AG10803 (cell line): ENCODE results near the gene MAP3K12.

Source experiments
- DNase-seq: peaks from one replicate; pipeline ENCODE4 v3.0.0; 2010; ENCODE audit warnings: low read depth
- H3K4me3 ChIP-seq: 2 replicates; pipeline ENCODE4 v1.5.1; 2011; ENCODE audit warnings: mild to moderate bottlenecking, low read length, control low read depth
- CTCF ChIP-seq: conservative IDR thresholded peaks from 2 replicates; pipeline ENCODE4 v1.5.1; 2011; ENCODE audit warnings: mild to moderate bottlenecking, low read length, control low read depth, inconsistent platforms

The MAP3K12 gene

GRCh38 chr12:53507603-53507885, 8.3 kb upstream of the MAP3K12 start:
- DNase-seq: no peak
- H3K4me3 ChIP-seq: no peak overlapping the region
- TF ChIP-seq CTCF: no peak

- DNase-seq: no peak
- H3K4me3 ChIP-seq: no peak within 1 kb of the TSS
- no peak for TF ChIP-seq CTCF
Observed at GRCh38 chr12:53506881-53507602, 7.8 kb upstream of the MAP3K12 start, which contains the start of gene NPFF. TSS of gene NPFF (minus strand) at chr12:53507484. CDS start at chr12:53507474, 10 bp downstream.

- no peak for TF ChIP-seq CTCF
Observed at GRCh38 chr12:53506450-53506785, 7.2 kb upstream of the MAP3K12 start.

GRCh38 chr12:53505555-53506449, 6.5 kb upstream of the MAP3K12 start:
- no peak for TF ChIP-seq CTCF
- no peak for DNase-seq
- no peak overlapping the region for H3K4me3 ChIP-seq

More at GRCh38 chr12:53506450-53506785, 7.2 kb upstream of the MAP3K12 start:
- no peak overlapping the region for H3K4me3 ChIP-seq
- no peak for DNase-seq

GRCh38 chr12:53505086-53505485, 5.8 kb upstream of the MAP3K12 start:
- TF ChIP-seq CTCF: no peak
- DNase-seq: peak; percentile 74
- no peak overlapping the region for H3K4me3 ChIP-seq

DNA sequence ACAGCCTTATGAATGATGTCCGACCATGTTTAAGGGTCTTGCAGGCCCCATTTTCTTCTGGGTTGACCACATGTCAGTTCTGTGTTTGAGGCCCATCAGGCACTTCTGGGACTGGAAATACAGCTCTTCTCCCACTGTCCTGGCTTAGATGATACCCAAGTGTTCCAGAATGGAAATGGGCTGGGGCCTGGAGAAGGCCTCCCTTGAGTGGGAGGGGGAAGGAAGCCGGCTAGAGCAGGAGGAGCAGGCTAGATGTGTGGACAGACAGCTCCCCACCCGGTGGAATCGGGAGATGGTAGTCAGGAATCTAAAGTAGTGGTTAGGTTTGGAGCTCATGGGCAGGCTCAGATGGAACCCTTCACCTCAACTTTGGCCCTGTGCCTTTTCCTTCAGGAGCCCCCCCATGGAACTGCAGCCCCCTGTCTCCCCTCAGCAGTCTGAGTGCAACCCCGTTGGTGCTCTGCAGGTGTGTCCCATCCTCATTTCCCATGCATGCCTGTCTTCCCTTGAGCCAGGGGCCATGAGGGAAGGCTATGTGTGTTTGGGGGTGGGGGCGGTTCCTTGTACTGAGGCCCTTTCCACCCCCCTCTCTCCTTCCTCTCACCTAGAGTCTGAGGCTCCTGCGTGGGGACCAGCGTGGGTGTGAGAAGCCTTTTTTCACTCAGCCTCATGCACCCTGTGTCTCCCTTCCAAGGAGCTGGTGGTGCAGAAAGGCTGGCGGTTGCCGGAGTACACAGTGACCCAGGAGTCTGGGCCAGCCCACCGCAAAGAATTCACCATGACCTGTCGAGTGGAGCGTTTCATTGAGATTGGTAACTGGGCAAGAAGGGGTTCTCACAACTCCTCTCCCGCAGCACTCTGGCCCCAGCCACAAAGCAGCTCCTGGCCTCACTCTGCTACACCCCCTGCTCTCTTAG, 5.0 kb upstream of the MAP3K12 start:
- H3K4me3 ChIP-seq: no peak overlapping the region
- no peak for TF ChIP-seq CTCF
- DNase-seq: no peak
